HepG2 (cell line): ENCODE measurements around the gene PIEZO1. TPM values are rescaled to one million over a fixed set of nuclear protein-coding genes. Genes with fewer than 3 reads are reported as not detected.
A peak's percentile ranks its signal among the peaks of the same experiment; 100 is the strongest.

Experiments
- BHLHE40 ChIP-seq: IDR thresholded peaks from 2 replicates; pipeline ENCODE4 v1.6.1; 2011; ENCODE audit warnings: low read length, improper control_type of control experiment
- CEBPZ ChIP-seq: IDR thresholded peaks from 2 replicates; pipeline ENCODE4 v1.6.1; 2012; ENCODE audit warnings: low read length, improper control_type of control experiment
- CREBL2 ChIP-seq: sonication (generic); formaldehyde crosslinking; IDR thresholded peaks from 2 replicates; pipeline ENCODE4 v1.8.1; 2023; ENCODE audit warnings: missing genetic modification reagents, mild to moderate bottlenecking, borderline replicate concordance
- CTCF ChIP-seq: sonication (generic); formaldehyde crosslinking; IDR thresholded peaks from 2 replicates; pipeline ENCODE4 v1.5.0; 2020; ENCODE audit warnings: mild to moderate bottlenecking, missing genetic modification reagents, moderate library complexity
- E2F5 ChIP-seq: sonication (generic); formaldehyde crosslinking; conservative IDR thresholded peaks from 2 replicates; pipeline ENCODE4 v1.4.0; 2020; ENCODE audit warnings: missing genetic modification reagents
- FOXO4 ChIP-seq: sonication (generic); formaldehyde crosslinking; conservative IDR thresholded peaks from 2 replicates; pipeline ENCODE4 v1.8.1; 2023; ENCODE audit warnings: missing genetic modification reagents
- MTF1 ChIP-seq: sonication (generic); formaldehyde crosslinking; IDR thresholded peaks from 2 replicates; pipeline ENCODE4 v1.5.0; 2020; ENCODE audit warnings: missing genetic modification reagents
- SRY ChIP-seq: sonication (generic); formaldehyde crosslinking; IDR thresholded peaks from 2 replicates; pipeline ENCODE4 v1.8.0; 2022; ENCODE audit warnings: mild to moderate bottlenecking, missing genetic modification reagents
- TBP ChIP-seq: sonication (generic); formaldehyde crosslinking; IDR thresholded peaks from 2 replicates; pipeline ENCODE4 v1.5.0; 2020; ENCODE audit warnings: missing genetic modification reagents
- ZBTB26 ChIP-seq: IDR thresholded peaks from 2 replicates; pipeline ENCODE4 v1.6.1; 2016; ENCODE audit warnings: missing compliant biosample characterization, missing genetic modification reagents, borderline replicate concordance
- ZC3H4 ChIP-seq: sonication (generic); formaldehyde crosslinking; IDR thresholded peaks from 2 replicates; pipeline ENCODE4 v1.4.0; 2020; ENCODE audit warnings: missing genetic modification reagents, borderline replicate concordance
- ZFAT ChIP-seq: sonication (generic); formaldehyde crosslinking; conservative IDR thresholded peaks from 2 replicates; pipeline ENCODE4 v1.8.1; 2023; ENCODE audit warnings: missing genetic modification reagents, inconsistent platforms
- ZNF281 ChIP-seq: sonication (generic); formaldehyde crosslinking; IDR thresholded peaks from 2 replicates; pipeline ENCODE4 v1.4.0; 2020; ENCODE audit warnings: missing genetic modification reagents, borderline replicate concordance
- ZNF44 ChIP-seq: sonication (generic); formaldehyde crosslinking; IDR thresholded peaks from 2 replicates; pipeline ENCODE4 v1.5.1; 2020; ENCODE audit warnings: mild to moderate bottlenecking, missing genetic modification reagents
- ZNF839 ChIP-seq: sonication (generic); formaldehyde crosslinking; IDR thresholded peaks from 2 replicates; pipeline ENCODE4 v1.4.0; 2020; ENCODE audit warnings: missing genetic modification reagents, mild to moderate bottlenecking, borderline replicate concordance
- polyA plus RNA-seq, 8 experiments: library from polyadenylated mRNA; depleted of rRNA in 3 of 8; stranded (reverse) in 7 of 8; unstranded in 1 of 8; fragments of >200 nt; fragmentation: Illumina TruSeq in 4 of 8; extraction: Trizol in 4 of 8; gene quantifications; 2 replicates each; pipeline versions ENCODE4 v1.2.1 to v1.2.3, GENCODE V29; 2011 to 2016; ENCODE audit warnings: low read depth in 4 of 8, missing spikeins in 1 of 8, mixed read lengths in 1 of 8; ENCODE audit not compliant: insufficient read depth in 1 of 8
- total RNA-seq, 5 experiments: library from RNA; depleted of rRNA; stranded (reverse); fragments of >200 nt; fragmentation: Illumina TruSeq; extraction: Trizol; gene quantifications; 2 replicates each; pipeline ENCODE4 v1.2.3, GENCODE V29; 2016; ENCODE audit warnings: low read depth in 1 of 5

Gene PIEZO1
- total and polyA plus RNA-seq, 2 of the 13 experiments (the other 11 are each of a cell fraction or from before 2014, with no cell fraction given): 67.9 to 85.0 TPM

GRCh38 chr16:88803264-88803987 is 18.4 kb upstream of the PIEZO1 start, which contains the start of gene CDT1 (continued):
- TF ChIP-seq BHLHE40 (peak; percentile 88), ZNF44 (no peak), ZBTB26 (CRISPR knock-in tag) (no peak), CREBL2 (CRISPR knock-in tag) (no peak), E2F5 (CRISPR knock-in tag) (peak; percentile 97), ZNF839 (no peak), ZC3H4 (no peak), CEBPZ (no peak), MTF1 (CRISPR knock-in tag) (no peak), CTCF (CRISPR knock-in tag) (0 out of 2 replicates have a peak, but pooled peaks have one; percentile 9), ZNF281 (CRISPR knock-in tag) (no peak), ZFAT (CRISPR knock-in tag) (peak; percentile 54; the same call in 1 of the 2 replicates), TBP (no peak), FOXO4 (CRISPR knock-in tag) (no peak), SRY (CRISPR knock-in tag) (peak; percentile 52; the same call in 1 of the 2 replicates)
